Measurements from ENCODE around the gene ALLC.

The ALLC gene

DNA sequence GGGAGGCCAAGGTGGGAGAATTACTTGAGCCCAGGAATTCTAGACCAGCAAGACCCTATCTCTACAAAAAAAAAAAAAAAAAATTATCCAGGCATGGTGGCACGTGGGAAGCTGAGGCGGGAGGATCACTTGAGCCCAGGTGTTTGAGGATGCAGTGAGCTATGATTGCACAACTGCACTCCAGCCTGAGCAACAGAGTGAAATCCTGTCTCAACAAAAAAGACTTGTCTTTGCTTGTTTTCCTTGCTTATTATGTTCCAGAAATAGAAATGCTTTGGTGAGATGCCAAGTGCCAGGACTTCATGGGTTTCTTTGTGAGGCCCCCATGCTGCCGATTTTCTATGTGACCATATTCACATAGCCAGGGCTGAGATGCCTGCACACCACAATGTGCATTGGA lies 54.4 kb downstream of the ALLC start:
- no peak for DNase-seq (ENCODE audit: low read depth in 3 of 3, low spot score in 1 of 3)

DNA sequence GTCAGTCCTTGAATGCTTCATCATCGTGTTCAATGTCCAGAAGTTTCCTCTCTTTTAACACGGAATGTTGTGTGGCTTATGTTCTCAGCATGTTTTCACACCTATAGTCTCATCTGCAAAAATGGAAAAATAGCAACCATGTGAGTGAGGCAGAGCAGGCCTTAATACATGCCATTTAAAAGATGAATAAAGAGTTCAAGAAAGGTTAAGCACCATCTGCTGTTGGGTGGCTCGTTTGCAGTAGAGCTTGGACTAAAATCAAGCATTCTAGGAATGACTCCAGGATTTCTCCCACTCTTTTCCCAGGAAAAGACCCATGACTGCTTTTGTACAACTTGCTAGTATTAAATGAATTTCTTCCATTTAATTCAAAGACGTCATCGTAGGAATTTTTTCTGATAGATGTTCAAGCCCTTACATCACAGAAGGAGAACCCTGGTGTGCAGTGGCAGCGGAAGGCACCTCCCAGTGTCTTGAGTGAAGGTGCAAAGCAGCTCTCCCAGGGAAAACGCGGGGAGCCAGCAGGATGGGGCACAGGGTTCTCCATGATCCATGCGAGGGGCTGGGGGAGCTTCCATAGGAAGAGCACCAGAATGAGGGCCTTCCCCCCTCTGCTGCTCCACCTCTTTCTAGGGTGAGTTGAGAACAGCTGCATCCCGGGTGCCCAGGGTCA lies 55.0 kb downstream of the ALLC start:
- DNase-seq (ENCODE audit: low read depth in 3 of 3, low spot score in 1 of 3): no peak

GRCh38 chr2:3718679-3719078 lies 60.7 kb downstream of the ALLC start:
- no peak for DNase-seq (ENCODE audit: low read depth in 3 of 3, low spot score in 1 of 3)

DNA sequence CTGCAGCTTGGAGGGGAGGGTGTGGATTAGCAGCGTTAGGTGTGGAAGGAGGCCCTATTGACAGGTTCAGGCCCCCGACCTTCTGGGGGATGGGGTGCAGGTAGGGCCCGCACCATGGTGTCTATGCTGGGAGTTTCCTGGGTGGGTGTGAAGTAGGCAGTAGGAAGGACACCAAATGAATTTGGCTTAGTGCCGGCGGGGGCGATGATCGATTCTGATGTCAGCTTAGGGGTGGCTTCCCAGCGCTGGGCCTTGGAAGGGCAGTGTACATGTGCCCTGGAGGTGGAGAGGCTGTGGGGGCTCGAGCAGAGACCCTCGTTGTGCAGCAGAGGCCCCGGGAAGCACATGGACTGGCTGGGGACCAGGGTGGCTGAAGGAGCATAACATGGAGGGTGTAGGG lies 67.0 kb downstream of the ALLC start:
- DNase-seq (ENCODE audit: low read depth in 3 of 3, low spot score in 1 of 3): no peak

DNA sequence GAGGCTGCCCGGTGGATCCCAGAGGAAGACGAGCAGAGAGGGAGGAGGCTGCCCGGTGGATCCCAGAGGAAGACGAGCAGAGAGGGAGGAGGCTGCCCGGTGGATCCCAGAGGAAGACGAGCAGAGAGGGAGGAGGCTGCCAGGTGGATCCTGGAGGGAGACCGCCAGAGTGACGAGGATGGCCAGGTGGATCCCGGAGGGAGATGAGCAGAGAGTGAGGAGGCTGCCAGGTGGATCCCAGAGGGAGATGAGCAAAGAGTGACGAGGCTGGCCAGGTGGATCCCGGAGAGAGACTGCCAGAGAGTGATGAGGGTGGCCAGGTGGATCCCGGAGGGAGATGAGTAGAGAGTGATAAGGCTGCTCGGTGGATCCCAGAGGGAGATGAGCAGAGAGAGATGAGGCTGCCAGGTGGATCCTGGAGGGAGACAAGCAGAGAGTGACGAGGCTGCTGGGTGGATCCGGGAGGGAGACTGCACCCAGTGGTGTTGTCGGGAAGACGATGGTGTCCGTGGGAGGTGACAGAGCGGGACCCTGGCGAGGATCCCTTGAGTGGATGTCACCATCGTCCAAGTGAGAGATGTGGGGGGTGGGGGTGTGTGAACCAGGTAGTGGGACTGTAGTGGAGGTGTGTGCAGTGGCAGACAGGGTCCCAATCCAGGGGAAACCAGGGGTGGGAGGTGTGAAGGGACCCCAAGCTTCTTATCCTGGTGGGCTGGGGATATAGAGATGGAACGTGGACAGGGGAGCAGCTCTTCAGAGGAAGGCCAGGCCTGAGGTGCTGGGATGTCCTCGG lies 67.7 kb downstream of the ALLC start:
- DNase-seq (ENCODE audit: low read depth in 3 of 3, low spot score in 1 of 3): no peak

- no peak for DNase-seq (ENCODE audit: low read depth in 3 of 3, low spot score in 1 of 3)
Observed at GRCh38 chr2:3726511-3726910, 68.5 kb downstream of the ALLC start.

DNA sequence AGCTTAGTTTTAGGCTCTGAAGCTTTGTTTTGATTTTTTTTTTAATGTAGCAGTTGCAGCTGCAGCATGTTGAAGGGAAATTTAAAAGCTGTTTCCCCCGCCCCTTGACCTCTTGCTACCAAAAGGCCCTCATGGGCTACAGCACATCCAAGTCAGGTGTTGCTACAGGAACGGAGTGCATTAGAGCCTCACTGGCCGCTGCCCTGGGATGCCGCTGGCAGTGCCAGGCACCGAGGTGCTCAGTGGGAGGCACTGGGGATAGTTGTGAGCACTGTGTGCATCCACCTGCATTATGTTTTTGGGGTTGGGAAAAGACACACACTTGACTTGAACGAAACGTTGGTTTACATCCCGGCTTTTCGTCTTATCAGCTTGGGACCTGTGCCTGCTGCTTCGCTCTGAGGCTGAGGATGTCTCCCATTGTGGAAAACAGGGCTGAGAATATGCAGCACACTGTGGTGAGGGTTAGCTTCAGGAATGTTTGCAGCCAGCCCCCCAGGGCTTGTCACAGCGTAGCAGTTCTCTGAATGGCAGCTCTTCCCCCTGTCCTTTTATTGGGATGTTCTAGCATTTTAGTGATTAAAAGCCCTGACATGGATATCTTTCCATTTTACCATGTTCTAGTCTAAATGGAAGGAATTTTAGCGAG lies 69.5 kb downstream of the ALLC start:
- no peak for DNase-seq (ENCODE audit: low read depth in 3 of 3, low spot score in 1 of 3)

DNA sequence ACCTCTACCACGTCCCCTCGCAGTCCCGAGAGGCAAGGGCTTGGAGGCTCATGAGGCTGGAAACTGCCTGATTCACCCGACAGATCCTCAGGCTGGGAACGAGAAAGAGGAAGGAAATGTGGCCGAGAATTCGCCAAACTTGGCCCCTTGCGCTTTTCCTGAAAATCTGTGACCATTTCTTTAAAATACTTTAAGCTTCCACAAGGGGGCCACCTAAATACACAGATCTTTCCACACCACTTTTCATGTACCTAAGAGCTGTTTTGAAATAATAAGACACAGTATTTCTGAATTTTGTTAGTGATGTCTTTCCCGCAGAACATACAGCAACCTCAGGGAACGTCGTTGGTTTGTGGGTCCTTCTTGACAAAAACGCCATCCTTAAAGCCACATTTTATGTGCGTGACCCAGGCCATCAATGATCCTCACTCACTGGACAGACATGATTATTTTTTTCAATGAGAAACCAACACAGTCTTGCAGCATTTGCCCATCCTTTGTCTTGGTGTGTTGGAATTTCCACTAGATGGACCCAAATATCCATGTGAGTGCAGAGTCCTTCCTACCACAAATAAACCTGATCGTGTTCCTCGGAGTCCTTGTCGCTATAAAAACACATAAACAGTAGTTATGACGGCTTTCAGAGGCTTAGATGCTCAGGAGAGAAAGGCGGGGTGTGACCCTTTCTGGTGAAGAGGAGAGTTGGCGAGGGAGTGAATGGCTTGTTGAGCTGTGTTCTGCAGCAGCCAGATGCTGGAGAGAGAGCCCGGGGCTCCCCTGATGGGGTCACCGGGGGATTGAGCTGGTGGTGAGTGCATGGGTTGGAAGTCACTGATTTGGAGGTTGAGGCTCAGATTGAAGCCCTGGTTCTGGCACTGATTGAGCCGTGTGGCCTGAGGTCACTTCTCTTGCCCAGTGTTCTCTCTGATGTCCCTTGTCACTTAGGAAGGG lies 70.4 kb downstream of the ALLC start:
- DNase-seq (ENCODE audit: low read depth in 3 of 3, low spot score in 1 of 3): no peak

DNA sequence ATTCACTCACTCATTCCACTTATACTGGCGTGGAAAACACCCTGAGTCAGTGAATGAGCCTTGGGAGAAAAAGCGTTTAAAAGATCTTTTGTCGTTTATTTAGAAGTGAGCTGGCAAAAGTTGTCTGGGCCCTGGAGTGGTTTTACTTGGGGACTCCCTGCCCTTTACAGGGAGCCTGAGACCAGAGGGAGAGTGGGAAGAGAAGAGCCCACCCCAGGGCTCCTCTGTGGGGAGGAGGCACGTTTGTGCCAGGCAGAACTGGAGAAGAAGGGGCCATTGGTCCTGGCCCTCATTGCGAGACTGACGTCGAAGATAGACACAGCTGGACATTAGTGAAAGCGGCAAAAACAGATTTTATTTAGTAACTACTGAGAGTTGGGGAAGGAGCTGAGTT lies 71.1 kb downstream of the ALLC start:
- DNase-seq (ENCODE audit: low read depth in 3 of 3, low spot score in 1 of 3): no peak

DNA sequence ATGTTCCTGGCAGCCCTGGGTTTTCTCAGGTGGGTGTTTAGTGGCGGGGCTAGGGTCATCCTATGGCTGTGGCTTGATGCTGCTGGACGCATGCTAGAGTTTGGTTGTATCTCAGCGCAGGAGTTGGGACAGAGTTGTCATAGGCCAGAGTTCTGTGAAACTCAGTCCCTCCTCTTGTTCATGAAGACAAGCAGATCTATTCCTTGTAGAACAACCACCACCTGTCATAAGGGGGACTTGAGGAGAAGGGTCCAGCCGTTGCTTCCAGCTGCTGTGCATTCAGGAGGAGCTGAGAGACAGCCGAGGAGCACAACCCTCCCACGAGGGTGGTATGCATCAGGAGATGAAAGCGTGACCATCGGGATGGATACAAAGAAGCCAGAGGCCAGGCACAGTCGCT lies 71.8 kb downstream of the ALLC start:
- DNase-seq (ENCODE audit: low read depth in 3 of 3, low spot score in 1 of 3): no peak

DNA sequence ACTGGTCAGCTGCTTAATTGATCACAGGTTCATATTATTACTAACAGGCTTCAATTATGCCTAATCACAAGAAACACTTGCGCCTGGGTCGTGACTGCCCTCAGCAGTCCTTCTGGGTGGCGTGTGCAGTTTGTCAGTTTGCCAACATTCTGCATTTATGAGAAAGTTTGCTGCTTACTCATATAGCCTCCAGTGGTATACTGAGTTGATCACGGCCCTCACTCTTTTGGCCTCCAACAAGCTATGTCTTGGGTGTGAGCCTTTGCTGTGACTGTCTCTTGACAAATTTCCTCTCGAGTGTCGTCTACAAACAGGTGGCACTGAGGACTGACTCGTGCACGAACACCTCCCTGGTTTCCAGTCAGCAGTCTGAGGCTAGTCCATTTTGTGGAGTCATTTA lies 72.6 kb downstream of the ALLC start:
- DNase-seq (ENCODE audit: low read depth in 3 of 3, low spot score in 1 of 3): no peak

DNA sequence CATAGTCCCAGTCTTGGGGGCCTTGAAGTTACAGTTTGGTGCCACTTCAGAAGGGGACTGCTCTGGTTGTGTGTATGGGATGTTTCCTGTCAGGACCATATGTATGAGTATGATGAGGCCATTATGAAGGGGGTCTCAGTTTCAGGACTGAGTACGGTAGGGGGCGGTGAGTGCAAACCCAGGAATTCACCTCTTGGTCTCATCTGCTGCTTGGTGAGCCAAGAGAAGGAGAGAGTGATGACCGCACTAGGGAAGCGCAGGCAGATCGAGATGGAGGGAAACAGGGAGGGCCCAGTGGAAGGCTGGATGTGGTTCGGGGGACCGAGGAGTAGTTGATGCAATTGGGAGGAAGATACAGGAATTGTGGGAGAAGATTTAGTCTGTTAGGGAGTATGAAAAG lies 73.8 kb downstream of the ALLC start:
- no peak for DNase-seq (ENCODE audit: low read depth in 3 of 3, low spot score in 1 of 3)

- DNase-seq (ENCODE audit: low read depth in 3 of 3, low spot score in 1 of 3): no peak
Observed at GRCh38 chr2:3736112-3736511, 78.1 kb downstream of the ALLC start.

DNA sequence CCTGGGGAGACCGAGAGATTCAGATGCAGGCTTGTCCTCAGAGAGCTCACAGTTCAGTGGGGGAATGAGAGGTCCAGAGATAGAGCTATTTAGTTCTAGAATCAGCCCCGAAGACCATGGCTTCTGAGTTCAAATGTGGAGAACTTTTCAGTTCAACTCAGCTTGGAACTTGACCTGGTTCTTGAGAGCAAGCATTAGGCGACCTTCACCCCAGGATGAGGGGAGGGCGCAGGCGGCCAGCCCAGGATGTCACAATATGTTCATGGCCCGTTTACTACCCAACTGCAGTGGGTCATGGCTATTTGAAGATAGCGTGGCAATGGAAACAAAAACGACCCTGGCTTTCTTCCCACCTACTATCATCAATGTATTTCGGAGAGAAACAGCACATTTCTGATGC lies 79.1 kb downstream of the ALLC start:
- DNase-seq (ENCODE audit: low read depth in 3 of 3, low spot score in 1 of 3): no peak

- DNase-seq (ENCODE audit: low read depth in 3 of 3, low spot score in 1 of 3): no peak
Observed at GRCh38 chr2:3738454-3738853, 80.5 kb downstream of the ALLC start.

GRCh38 chr2:3739313-3739712 lies 81.3 kb downstream of the ALLC start:
- no peak for DNase-seq (ENCODE audit: low read depth in 3 of 3, low spot score in 1 of 3)

DNA sequence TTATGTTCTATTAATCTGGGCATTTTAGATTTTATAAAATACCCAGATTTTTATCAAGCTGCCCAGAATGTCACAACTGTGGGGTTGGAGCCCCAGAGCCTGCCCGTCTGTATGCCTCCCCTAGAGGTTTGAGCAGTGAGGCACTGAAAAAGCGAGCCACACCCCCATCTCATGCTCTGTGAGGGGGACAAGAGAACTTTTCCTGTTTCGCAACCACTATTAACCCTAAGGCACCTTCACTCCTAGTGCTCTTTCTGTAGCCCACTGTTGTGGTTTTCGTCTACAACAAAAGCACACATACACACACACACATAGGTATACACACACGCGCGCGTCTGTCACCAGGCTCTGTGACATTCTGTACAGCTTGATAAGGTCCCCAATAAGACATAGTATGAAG lies 83.4 kb downstream of the ALLC start:
- no peak for DNase-seq (ENCODE audit: low read depth in 3 of 3, low spot score in 1 of 3)

GRCh38 chr2:3741867-3742602 lies 84.0 kb downstream of the ALLC start:
- DNase-seq (ENCODE audit: low read depth in 3 of 3, low spot score in 1 of 3): no peak

- no peak for DNase-seq (ENCODE audit: low read depth in 3 of 3, low spot score in 1 of 3)
Observed at GRCh38 chr2:3742743-3743508, 84.9 kb downstream of the ALLC start.

All from stimulated activated CD4-positive, alpha-beta T cell treated with anti-CD3 and anti-CD28 coated beads, TNF-alpha, amount 100 ng/mL, for 1 hour (primary cell).